IPS DF 4.7 (cell line): ENCODE data around the gene SCO1.
"Not testable (repeated sequence)": the region's sequence is repeated elsewhere in the genome, so short reads cannot be mapped to it uniquely, and the experiment has no call there.

Experiments
- DNase-seq: peaks from one replicate; pipeline ENCODE4 v3.0.0-alpha.2; 2013; ENCODE audit warnings: low spot score; ENCODE audit errors: extremely low read depth

The SCO1 gene

DNA sequence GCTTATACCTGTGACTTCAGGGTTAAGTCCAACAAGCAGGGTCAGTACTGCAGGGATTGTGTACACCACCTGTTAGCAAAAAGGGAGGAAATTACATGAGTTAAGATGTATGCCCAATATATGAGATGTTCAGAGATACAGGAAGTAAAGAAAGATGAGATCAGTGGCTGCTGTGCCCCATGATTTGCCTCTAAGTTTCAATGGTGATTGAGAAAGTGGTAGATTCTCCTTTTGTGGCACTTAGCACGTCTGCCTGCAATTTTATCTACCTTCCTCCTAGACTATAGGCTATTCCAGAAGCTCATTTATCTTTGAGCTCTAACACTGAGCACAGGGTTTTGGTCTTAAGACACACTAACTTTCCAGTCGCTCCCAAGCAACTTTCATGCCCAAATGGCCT is 28.9 kb upstream of the SCO1 start:
- DNase-seq = no peak

DNA sequence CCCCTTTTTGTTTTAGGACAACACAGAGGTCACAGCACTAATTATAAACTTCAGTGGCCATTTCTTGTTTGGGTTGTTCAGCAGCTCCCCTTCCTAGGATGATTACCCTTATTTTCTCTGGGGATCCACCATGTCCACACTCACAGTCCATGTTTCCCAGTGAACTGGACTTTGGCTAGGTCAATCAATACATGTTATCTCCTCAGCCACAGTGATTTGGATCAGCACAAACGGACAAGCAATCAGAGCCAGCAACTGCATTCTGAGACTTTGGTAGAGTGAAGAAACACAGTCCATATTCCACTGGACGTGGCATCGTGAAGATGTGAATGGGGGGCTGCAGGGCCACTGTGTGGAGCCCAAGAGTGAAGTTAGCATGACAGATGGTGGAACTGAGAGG is 27.9 kb upstream of the SCO1 start:
- DNase-seq = no peak

DNA sequence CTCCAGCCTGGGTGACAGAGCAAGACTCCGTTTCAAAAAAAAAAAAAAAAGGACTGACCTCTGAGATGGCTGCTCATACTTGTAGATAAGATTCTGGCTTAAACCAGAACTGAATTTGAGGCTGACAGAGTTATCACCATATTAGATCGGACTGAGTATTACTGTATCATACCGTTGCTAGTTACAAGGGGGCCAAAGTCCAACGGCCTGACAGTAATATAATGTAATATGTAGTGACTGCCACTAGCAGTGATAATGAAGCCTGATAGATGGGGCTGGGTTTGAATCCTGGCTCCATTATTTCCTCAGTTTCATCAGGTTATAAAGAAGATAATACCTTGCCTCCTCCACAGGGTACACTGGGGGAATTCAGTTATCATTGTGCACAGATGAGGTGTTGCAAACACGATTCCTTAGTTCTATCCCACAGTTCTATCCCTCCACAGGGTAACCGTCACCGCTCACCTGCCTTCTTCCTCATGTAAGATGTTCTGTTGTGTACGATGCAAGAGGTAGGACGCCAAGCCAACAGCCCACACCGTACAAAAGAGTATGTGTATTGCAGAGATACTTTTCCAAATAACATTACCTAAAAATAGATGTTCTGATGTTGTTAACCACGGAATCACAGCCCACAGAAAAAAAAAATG is 27.3 kb upstream of the SCO1 start:
- DNase-seq = no peak

DNA sequence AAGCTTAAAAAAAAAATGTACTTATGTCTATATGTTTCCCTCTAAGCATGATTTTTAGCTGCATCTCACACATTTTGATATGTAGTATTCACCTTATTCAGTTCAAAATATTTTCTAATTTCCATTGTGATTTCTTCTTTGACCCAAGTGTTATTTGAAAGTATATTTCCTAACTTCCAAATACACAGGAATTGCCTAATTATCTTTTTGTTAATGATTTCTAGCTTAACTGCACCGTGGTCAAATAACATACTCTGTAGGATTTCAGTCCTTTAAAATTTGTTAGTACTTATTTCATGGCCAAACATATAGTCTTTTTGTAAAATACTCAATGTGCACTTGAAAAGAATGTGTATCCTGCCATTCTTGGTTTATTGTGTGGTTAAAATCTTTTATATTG is 21.2 kb upstream of the SCO1 start:
- no peak for DNase-seq

DNA sequence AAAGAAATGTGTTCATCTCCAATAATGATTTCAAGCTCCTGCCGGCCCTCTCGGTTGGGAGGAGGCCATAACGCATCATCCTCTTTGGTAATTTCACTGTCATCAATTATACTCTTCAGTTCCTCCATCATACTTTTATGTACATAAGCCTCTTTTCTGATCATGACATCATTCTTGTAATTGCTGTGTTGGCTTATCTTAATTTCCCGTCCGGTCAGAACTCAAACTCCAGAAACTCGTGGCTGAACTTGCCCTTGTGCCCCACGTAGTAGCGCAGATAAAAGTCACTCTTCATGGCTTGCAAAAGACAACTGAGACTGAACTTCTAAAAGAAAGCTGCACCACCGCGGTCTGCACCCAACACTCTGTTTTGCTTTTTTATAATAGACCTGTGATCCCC is 18.9 kb upstream of the SCO1 start:
- no peak for DNase-seq

DNA sequence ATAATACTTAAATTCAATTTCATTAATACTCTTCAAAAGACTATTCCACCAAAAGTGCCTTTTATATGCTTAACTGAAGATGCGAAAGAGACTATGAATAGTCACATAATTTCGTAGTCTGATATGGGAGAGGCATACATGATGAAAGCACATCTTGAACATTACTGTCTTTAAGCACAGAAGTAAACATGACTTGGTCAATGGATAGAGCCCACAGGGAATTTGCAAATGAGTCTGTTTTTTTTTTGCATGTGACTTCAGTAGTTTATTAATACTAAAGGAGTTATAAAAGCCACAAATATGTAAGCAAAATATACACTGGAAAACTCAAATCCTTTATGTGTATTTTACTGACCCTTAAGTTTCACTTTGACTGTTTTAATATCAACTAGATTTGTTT is 16.0 kb upstream of the SCO1 start:
- no peak for DNase-seq

DNA sequence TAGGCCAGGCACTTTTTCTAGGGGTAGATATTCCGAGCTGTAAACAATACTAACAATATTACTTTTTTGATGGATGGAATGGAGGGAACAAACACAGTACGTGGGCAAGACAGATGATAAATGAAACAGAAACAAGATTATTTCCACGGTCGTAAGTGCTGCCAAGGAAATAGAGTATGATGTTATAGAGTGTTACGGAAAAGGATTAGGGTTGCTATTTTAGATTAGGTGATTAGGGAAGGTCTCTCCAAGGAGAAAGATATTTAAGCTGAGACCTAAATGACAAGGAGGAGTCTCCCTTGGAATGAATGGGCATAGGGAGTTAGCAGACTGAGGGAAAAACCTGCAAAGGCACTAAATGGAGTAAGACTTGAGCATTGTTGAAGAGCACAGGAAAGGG is 8.4 kb upstream of the SCO1 start:
- no peak for DNase-seq

DNA sequence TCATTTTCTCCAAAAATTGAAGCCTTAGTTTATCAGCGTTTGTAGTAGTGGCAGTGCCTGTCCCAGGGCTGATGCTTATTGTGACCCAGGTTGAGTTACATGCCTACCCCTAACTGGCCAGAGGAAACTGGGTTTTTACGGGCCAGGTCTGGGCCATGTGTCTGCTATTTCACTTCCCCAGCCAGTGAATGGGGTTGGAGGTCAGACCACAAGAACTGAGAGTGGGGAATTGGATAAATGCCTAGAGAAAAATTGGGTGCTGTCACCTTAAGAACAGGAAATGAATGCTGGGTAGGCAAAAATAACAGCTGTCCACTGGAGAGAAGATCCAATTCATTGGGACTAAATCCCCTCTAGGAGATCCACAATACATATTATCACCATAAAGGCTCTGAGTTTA is 5.2 kb upstream of the SCO1 start:
- DNase-seq = no peak

DNA sequence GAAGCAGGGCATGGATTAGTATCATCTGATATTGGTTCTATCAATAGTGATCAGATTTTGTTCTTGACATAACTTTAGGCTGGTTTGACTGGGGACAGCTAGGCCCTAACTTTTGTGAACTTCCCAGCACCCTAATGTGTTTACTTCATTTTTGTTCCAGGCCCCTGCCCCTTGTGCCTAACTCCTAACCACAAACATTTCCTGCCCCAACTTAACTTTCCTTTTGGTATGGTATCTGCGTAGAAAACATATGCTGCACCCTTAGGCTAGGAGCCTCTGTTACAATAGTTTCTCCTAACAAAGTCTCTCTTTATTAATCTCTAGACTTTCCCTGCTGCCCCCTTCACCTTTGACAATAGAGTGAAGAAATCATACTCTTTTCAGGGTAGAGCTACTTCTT is 2.5 kb upstream of the SCO1 start:
- no peak for DNase-seq

DNA sequence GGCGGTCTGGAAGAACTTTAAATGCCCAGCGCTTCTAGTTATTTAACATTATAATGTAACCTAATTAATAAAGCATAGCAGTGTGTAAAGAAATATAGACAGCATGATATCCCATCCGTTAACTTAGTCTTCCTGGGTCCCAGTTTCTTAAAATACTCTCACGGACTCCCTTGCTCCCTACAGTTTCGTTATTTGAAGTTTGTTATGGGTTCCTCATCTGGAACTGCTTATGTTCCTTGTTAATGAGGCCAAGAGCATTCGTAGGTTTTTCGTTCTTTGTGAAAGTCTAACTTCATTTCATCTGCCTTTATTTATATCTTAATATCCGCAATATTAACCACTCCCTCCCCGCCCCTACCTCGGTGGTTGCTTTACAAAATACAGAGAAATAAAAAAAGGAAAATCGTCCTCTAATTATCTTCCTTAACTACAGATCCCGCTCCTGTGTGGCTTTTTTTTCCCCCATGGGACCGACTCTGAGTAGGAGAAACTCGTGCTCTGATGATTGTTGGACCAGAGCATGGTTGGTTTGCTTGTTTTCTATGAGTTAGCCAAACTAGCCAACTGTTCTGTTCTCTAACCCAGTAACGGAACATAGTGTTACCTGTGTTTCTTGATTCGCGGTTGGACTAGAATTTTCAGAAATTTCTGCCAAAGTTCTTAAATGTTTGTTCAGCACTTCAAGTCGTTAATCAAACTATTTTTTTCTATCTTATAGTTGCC is 924 bp upstream of the SCO1 start:
- no peak for DNase-seq

DNA sequence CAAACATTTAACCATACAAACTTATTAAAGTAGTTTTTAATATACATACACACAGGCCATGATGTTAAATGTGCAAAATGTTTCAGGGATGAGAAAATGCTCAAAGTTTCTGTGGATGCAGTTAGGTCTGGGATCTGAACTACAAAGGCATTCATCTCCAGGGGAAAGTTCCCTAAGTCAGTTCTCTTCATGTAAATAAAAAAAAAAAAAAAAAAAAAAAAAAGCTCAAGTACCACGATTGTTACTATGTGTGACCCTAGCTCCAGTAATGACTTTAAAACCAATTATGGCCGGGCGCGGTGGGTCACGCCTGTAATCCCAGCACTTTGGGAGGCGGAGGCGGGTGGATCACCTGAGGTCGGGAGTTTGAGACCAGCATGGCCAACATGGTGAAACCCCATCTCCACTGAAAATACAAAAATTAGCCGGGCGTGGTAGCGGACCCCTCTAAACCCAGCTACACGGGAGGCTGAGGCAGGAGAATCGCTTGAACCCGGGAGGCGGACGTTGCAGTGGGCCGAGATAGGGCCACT is 1.4 kb downstream of the SCO1 start:
- not testable (repeated sequence) for DNase-seq

DNA sequence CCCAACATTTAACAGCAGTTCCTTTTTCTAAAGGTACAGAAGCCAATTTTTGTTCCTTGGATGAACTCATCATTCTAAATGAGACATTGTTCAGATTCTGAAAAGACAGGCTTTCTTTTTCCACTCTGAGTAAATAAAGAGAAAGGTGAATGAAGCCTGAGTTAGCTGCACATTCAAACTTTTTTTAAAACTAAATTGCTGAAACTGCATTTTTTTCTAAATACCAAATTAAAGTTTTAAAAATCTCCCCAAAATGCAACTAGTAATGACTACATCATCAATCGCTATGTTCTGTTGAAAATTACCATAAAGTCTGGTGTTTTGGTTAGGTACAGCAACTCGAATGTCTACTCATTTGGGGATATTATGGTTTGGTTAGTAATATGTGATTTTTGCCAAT is 9.8 kb downstream of the SCO1 start:
- no peak for DNase-seq

DNA sequence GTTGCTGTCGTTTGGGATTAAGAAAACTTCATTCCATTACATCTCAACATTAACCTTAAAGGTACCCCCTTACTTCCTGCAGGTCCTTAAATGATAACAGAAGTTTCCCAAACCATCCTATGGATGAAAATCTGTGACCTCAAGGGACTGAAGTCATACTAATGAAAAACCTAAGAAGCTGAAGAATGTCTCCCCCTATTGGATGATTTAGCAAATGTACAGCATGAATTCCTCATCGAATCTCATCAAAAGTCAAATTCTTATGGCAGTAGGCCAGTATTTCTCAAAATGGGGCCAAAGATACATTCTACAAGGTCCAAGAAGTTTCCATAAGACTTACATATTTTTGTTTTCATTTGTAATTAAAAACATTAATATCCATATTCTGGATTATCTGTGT is 13.5 kb downstream of the SCO1 start:
- DNase-seq = no peak

DNA sequence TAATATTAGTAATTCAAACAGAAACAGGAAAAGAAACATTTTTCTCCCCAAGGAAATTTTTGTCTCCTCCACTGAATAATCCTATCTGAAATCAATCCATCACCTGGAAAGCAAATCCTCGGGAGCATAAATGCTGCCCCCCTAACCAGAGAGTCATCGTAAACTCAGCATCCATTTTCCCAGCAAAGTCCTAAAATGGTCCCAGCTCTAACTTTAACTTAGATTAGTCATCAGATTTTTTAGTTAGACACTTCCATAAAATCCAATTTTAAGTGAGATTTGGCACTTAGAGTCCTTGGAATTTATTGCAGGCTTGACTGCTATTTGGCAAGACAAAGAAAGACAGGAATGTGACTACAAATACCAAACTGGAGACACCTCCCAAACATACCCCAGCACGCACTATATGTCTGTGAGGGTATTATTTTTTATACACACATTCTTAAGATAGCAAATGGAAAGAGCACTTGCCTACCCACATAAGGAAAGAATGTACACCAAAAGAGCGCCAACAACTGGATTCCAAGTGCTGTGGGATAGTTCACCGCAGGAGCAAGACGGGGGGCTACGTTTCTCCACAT is 15.4 kb downstream of the SCO1 start:
- DNase-seq = no peak

DNA sequence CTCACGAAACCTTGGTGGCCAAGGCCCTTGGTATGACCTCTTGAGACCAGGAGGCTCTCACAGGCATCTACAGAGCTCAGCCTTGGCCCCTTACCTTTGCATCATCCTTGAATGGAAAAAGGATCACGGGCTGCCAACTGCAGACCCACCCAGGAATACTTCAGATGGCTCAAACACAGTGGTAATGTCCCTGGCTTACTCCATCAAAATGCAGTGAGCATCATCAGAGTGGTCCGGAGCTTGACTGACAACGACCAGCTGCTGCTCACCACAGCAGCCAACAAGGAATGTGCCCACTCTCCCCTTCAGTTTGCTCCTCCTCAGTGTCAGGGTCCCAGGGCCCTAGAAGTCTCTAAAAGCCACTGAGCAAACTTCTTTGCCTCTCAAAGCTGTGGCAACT is 22.6 kb downstream of the SCO1 start:
- no peak for DNase-seq

DNA sequence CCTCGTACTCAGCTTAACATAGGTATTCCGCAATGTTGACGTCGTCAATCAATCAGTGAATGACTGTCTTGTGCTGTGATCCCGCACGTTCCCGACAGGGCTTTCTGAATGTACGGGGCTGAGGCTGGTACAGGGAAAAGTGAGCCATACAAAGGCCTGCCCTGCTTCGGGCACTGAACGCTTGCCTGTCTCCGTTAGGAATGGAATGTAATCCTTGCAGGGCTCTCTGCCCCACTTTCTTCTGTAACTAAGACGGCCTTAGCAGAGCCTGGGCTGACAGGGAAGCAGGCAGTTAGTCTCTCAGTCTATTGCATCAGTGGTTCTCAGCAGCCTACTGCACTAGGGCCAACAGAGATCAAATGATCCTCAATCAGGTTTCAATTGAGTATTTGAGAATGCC is 24.0 kb downstream of the SCO1 start:
- DNase-seq = no peak

DNA sequence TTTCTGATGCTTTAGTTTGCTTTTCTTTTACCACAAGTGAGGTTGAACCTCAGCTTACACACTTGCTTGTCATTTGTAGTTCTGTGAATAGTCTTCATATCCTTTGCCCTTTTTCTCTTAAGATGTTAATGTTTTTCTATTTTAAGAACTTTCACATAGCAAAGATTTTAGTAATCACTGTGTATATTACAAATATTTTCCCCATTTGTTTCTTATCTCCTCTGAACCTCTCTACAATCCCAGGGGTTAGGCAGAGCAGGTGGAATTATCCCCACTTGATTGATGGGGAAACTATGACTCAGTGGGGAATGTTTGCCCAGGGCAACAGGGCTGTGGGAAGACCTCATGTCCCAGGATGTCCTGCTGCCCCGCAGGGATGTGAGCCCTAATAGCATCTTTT is 28.6 kb downstream of the SCO1 start:
- DNase-seq = no peak

DNA sequence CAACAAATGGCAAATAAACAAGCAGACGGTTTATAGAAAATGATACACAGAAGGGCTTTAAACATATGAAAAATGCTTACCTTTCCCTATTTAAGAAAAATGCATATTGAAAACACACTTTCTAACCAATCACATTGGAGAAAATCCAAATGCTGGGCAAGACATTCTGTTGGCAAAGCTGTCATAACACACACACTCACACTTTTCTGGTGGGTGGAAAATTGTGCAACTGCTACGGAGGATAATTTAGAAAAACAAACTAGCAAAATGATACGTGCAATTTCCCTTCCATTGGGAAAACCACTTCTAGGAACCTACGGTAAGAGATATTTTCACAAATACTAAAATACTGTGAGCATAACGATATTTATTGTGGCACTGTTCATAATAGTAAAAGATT is 30.4 kb downstream of the SCO1 start:
- DNase-seq = no peak

DNA sequence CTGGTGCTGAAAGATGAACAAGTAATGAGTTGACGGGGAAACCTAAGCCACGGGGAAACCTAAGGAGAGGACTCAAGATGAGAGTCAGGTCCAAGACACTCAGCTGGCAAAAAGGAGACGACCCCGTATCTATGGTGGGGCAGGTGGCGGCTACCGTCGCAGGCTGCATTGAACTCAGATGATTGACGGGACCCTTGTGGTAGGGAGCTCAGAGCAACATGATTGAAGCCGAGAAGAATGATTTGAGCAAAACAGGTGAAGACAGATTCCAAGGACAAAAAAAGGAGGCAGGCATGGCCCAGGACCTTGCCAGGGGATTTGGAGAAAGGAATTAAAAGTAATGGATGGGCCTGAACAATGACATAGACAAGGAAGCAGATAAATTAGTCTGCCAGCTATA is 32.8 kb downstream of the SCO1 start:
- no peak for DNase-seq

DNA sequence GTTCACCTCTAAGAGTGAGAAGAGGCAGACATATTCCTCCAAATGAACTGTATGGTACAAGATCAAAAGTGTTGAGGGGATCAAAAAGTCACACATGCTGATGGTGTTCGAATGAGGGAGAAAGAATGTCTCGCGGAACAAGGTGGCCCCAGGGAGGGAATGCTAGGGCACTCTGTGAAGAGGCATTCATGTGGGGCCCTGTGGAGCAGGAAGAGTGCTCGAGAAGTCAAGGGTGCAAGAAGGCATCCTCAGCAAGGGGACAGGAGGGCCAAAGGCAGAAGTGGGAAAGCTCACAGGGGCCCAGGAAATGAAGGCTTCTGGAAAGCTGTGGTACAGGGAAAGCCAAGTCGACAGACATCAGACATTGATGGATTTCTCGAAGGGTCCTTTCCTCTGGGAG is 34.1 kb downstream of the SCO1 start:
- DNase-seq = no peak

DNA sequence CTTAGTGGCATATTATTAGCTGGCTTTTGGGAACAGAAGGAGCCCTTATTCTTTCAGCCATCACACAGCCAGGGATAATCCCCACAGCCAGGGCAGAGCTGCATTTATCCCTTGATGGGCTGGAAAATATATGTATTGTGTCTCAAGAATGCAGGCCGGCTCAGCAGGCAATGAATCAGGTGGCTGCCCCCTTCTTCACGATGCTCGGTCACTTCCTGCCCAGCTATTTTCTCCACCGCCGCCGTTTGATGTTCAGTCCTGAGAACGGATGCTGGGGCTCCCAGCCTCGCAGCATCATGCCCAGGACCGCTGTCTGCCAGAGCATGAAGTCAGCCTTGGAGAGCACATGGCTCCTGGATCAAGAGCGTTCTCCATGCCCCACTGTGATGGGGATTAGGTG is 35.9 kb downstream of the SCO1 start:
- DNase-seq = no peak

DNA sequence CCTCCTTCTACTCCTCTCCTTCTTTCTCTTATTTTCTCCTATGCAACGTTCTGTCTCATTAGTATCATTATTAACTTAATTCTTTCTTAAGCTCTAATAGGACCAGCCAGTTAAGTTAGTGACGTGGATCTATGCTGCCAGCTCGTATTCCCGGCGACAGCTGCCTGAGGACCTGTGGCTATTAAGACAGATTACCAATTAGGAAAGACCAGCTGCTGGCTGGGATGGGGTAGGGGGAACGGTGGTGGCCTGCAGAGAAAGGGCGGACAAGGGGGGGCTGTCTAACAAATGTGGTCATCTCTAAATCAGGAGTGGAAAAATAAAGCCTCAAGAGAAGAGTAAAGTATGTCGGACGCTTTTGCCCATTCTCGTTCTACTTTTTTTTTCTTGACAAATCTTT is 39.5 kb downstream of the SCO1 start:
- DNase-seq = no peak

DNA sequence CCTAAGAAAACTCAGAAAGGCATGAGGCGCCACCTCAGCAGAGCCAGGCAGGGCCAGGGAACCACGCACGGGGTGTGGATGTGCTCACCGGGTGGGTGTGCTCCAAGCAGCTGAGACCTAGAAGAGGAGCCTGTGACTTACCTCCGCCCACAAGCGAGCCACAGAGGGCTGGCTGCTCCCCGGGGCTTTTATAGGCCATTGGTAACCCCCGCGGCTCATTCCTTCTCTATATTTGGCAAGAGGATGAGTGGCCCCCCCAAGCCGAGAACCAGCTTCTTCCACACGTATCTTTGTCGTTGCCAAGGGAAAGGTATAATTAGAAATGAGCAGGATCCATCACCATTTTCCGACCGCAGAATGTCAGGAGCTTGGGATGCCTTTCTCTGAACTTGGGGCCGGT is 40.2 kb downstream of the SCO1 start, which contains the start of gene MYH3:
MYH3 (minus strand) TSS at position 162 of the 400 bp plus-strand sequence. CDS start 2,245 bp downstream, outside the sequence.
- no peak for DNase-seq
